HFF-Myc (cell line): ENCODE data around the gene CRYBA2.

ENCODE experiments used
- DNase-seq: peaks from one replicate; pipeline ENCODE4 v3.0.0-alpha.2; 2011; ENCODE audit warnings: low read depth; ENCODE audit errors: extremely low read depth
- H3K4me3 ChIP-seq: replicated peaks from 2 replicates; pipeline ENCODE4 v1.5.1; 2011; ENCODE audit warnings: low read depth, mild to moderate bottlenecking, control low read depth, low read length
- TF ChIP-seq, protein P1 (sequence below): IDR thresholded peaks from 2 replicates; pipeline ENCODE4 v1.5.1; 2012; ENCODE audit warnings: mild to moderate bottlenecking, low read depth, low read length, control low read depth; ENCODE audit errors: missing control alignments

Gene CRYBA2

DNA sequence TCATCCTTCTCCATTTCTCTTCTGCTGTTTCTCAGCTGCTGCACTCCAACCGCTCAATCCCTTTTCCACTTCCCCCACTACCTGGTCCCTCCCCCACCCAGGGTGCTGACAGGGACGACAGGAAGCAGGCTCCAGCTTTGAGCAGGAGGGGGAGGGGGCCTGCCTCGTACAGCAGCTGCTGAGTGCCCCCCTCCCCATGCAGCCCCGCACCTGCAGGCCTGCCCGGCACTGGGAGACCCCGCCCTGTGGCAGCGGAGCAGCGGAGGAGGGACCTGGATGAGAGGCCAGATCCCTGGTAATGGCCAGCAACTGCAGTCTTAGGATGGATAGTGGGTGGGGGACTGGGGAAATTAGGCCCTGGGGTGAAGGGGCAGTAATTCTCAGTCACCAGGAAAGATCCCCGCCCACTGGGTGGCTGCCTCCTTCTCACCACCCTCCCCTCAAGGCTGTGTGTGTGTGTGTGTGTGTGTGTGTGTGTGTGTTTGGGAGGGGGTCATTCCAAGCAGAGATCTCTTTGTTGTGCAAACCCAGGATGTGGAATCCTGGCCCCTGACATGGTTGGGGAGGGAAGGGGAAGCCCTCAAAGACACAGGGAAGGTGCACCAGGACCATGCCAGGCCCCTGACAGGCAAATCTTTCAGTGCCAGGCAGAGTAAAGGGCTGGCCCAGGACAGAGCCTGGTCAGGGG is 6.8 kb upstream of the CRYBA2 start:
- TF ChIP-seq, protein P1, sequence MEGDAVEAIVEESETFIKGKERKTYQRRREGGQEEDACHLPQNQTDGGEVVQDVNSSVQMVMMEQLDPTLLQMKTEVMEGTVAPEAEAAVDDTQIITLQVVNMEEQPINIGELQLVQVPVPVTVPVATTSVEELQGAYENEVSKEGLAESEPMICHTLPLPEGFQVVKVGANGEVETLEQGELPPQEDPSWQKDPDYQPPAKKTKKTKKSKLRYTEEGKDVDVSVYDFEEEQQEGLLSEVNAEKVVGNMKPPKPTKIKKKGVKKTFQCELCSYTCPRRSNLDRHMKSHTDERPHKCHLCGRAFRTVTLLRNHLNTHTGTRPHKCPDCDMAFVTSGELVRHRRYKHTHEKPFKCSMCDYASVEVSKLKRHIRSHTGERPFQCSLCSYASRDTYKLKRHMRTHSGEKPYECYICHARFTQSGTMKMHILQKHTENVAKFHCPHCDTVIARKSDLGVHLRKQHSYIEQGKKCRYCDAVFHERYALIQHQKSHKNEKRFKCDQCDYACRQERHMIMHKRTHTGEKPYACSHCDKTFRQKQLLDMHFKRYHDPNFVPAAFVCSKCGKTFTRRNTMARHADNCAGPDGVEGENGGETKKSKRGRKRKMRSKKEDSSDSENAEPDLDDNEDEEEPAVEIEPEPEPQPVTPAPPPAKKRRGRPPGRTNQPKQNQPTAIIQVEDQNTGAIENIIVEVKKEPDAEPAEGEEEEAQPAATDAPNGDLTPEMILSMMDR = no peak
- DNase-seq = no peak
- no peak overlapping the region for H3K4me3 ChIP-seq

GRCh38 chr2:218999021-218999880 is 6.0 kb upstream of the CRYBA2 start:
- TF ChIP-seq, protein P1 = no peak
- no peak for DNase-seq

GRCh38 chr2:218998414-218999002 is 5.3 kb upstream of the CRYBA2 start:
- no peak overlapping the region for H3K4me3 ChIP-seq
- DNase-seq = no peak
- TF ChIP-seq, protein P1 = no peak

More at GRCh38 chr2:218999021-218999880, 6.0 kb upstream of the CRYBA2 start:
- H3K4me3 ChIP-seq = no peak overlapping the region

DNA sequence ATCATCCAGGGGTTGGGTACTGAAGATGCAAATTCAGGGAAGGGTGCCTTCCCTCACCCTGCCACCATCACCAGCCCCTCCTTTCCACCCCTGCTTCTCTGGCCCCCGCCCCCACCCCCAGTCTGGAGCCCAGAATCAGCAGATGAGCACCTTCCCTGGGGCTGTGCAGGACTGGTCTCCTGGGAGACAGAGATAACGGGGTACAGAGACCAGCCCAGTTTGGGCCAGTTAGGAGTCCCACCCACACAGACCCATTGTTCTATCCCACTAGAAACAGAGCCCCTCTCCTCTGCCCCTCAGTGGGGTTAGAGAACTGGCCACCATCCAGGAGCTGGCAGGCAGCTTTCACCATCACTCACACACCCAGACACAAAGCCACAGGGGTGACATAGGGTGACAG is 4.5 kb upstream of the CRYBA2 start:
- H3K4me3 ChIP-seq = no peak overlapping the region
- TF ChIP-seq, protein P1 = no peak
- no peak for DNase-seq

- no peak for DNase-seq
- TF ChIP-seq, protein P1 = no peak
These were observed 3.7 kb upstream of the CRYBA2 start for GRCh38 chr2:218996937-218997336.

GRCh38 chr2:218995972-218996711 is 2.9 kb upstream of the CRYBA2 start:
- peak; percentile 27 for DNase-seq
- TF ChIP-seq, protein P1 = peak; percentile 89
- peak overlapping the region; percentile 24 for H3K4me3 ChIP-seq

More at GRCh38 chr2:218996937-218997336, 3.7 kb upstream of the CRYBA2 start:
- H3K4me3 ChIP-seq = no peak overlapping the region
